ENCODE data around the gene NOS1AP.

GRCh38 chr1:162294015-162294414, 224.5 kb downstream of the NOS1AP start:
- TF ChIP-seq TAF1 (IDR thresholded peaks at IDR 0.05; ENCODE audit: borderline replicate concordance, low read depth, low read length): no peak
- no peak for TF ChIP-seq POLR2AphosphoS5 (IDR thresholded peaks at IDR 0.05; ENCODE audit: low read depth, low read length)
- TF ChIP-seq POLR2A (IDR thresholded peaks at IDR 0.05; ENCODE audit: low read depth, low read length): no peak
